ENCODE data around the gene MRPL19. TPM values are rescaled to one million over a fixed set of nuclear protein-coding genes. Genes with fewer than 3 reads are reported as not detected.
A peak's percentile ranks its signal among the peaks of the same experiment; 100 is the strongest.

MRPL19 gene
- 60.1 TPM for total RNA-seq
- long read RNA-seq, transcript MRPL19-202 (6 exons, 3,479 nt): major isoform, 59 of 74 reads
- long read RNA-seq, partial matches to known transcripts: 4 of 74 reads
- long read RNA-seq, other reads (novel, unspliced or antisense): 9 of 74 reads

- ATAC-seq: peak; percentile 100
- DNase-seq: peak; percentile 86
- intact Hi-C loops (cut with micrococcal nuclease): no loop called here
Measured at GRCh38 chr2:75646583-75647425, at the start of gene MRPL19. Gene MRPL19 (plus strand): TSS chr2:75646783. CDS start chr2:75646808, 25 bp downstream.

GRCh38 chr2:75596784-75597183 is 49.8 kb upstream of the MRPL19 start:
- intact Hi-C loops (cut with micrococcal nuclease): no loop called here
- ATAC-seq (no peak), DNase-seq (no peak)

- DNase-seq (no peak), ATAC-seq (no peak)
- intact Hi-C loops (cut with micrococcal nuclease): no loop called here
Measured at GRCh38 chr2:75597949-75598348, 48.6 kb upstream of the MRPL19 start.

GRCh38 chr2:75598589-75599155 is 47.9 kb upstream of the MRPL19 start:
- ATAC-seq: no peak
- no peak for DNase-seq
- intact Hi-C loops (cut with micrococcal nuclease): no loop called here

GRCh38 chr2:75600461-75601011 is 46.0 kb upstream of the MRPL19 start:
- DNase-seq (no peak), ATAC-seq (no peak)
- intact Hi-C loops (cut with micrococcal nuclease): no loop called here

GRCh38 chr2:75602724-75603342 is 43.8 kb upstream of the MRPL19 start:
- no peak for DNase-seq
- intact Hi-C loops (cut with micrococcal nuclease): no loop called here
- no peak for ATAC-seq

- intact Hi-C loops (cut with micrococcal nuclease): no loop called here
- ATAC-seq (no peak), DNase-seq (no peak)
Measured at GRCh38 chr2:75603477-75603876, 43.1 kb upstream of the MRPL19 start.

GRCh38 chr2:75604484-75604883 is 42.1 kb upstream of the MRPL19 start:
- ATAC-seq (no peak), DNase-seq (no peak)
- intact Hi-C loops (cut with micrococcal nuclease): no loop called here

- DNase-seq (no peak), ATAC-seq (no peak)
- intact Hi-C loops (cut with micrococcal nuclease): no loop called here
Measured at GRCh38 chr2:75605770-75606529, 40.6 kb upstream of the MRPL19 start.

- no peak for ATAC-seq
- no peak for DNase-seq
- intact Hi-C loops (cut with micrococcal nuclease): no loop called here
Measured at GRCh38 chr2:75606761-75607399, 39.7 kb upstream of the MRPL19 start.

GRCh38 chr2:75607400-75607798 is 39.2 kb upstream of the MRPL19 start:
- intact Hi-C loops (cut with micrococcal nuclease): no loop called here
- DNase-seq (no peak), ATAC-seq (no peak)

- no peak for DNase-seq
- ATAC-seq: peak; percentile 54
- intact Hi-C loops (cut with micrococcal nuclease): loop anchor here (2.0 kb wide), 1 partner anchor 143 kb away; no protein-coding TSS in a partner anchor
Measured at GRCh38 chr2:75607988-75608683, 38.4 kb upstream of the MRPL19 start.

GRCh38 chr2:75608684-75609333 is 37.8 kb upstream of the MRPL19 start:
- ATAC-seq: peak; percentile 89
- intact Hi-C loops (cut with micrococcal nuclease): loop anchor here (2.0 kb wide), 1 partner anchor 144 kb away; no protein-coding TSS in a partner anchor

GRCh38 chr2:75609334-75609689 is 37.3 kb upstream of the MRPL19 start:
- intact Hi-C loops (cut with micrococcal nuclease): loop anchor here (2.0 kb wide), 1 partner anchor 145 kb away; no protein-coding TSS in a partner anchor
- DNase-seq: no peak

More at GRCh38 chr2:75608684-75609333, 37.8 kb upstream of the MRPL19 start:
- DNase-seq: peak; percentile 70

GRCh38 chr2:75609937-75610508 is 36.6 kb upstream of the MRPL19 start:
- no peak for ATAC-seq
- intact Hi-C loops (cut with micrococcal nuclease): loop anchor here (2.0 kb wide), 1 partner anchor 145 kb away; no protein-coding TSS in a partner anchor
- DNase-seq: no peak

More at GRCh38 chr2:75609334-75609689, 37.3 kb upstream of the MRPL19 start:
- ATAC-seq: no peak

GRCh38 chr2:75610671-75611070 is 35.9 kb upstream of the MRPL19 start:
- DNase-seq (no peak), ATAC-seq (no peak)
- intact Hi-C loops (cut with micrococcal nuclease): no loop called here

Data from left ventricle myocardium superior (tissue), 1 donor.